Activated naive CD8-positive, alpha-beta T cell (primary cell): ENCODE data around the gene MISFA.
"Not testable (repeated sequence)": the region's sequence is repeated elsewhere in the genome, so short reads cannot be mapped to it uniquely, and the experiment has no call there.

Experiments
- H3K27ac Mint-ChIP-seq: one replicate; pipeline ENCODE4 v1.8.0; 2021; ENCODE audit warnings: mixed read lengths
- H3K27me3 Mint-ChIP-seq: one replicate; pipeline ENCODE4 v1.8.0; 2021; ENCODE audit warnings: mixed read lengths
- H3K36me3 Mint-ChIP-seq: one replicate; pipeline ENCODE4 v1.8.0; 2021; ENCODE audit warnings: mixed read lengths
- H3K4me1 Mint-ChIP-seq: one replicate; pipeline ENCODE4 v1.8.0; 2021; ENCODE audit warnings: low read depth, mixed read lengths
- H3K4me3 Mint-ChIP-seq: one replicate; pipeline ENCODE4 v1.8.0; 2021; ENCODE audit warnings: mild to moderate bottlenecking, mixed read lengths
- H3K9me3 Mint-ChIP-seq: one replicate; pipeline ENCODE4 v1.8.0; 2021; ENCODE audit warnings: low read depth, mixed read lengths

MISFA gene

DNA sequence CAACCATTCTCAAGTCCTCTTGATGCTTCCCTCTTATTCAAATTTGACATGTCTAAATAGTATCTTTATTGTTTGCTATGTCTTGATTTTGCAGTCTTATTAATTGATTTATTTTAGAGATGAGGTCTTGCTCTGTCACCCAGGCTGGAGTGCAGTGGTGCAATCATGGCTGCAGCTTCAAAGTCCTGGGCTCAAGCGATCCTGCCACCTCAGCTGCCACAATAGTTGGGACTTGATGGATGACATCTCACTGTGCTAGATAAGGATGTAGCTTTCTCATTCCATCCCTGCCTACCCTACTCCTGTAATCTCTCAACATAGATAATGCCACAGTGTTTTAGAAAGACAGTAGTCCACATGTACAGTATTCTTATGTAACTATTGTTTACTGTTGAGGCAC, 42.1 kb downstream of the MISFA start:
- H3K36me3 Mint-ChIP-seq = no peaks in the 10 kb centered on the region
- H3K27ac Mint-ChIP-seq = no peak overlapping the region
- no peaks in the 10 kb centered on the region for H3K9me3 Mint-ChIP-seq
- H3K4me1 Mint-ChIP-seq = no peaks in the 10 kb centered on the region
- no peak overlapping the region for H3K4me3 Mint-ChIP-seq
- H3K27me3 Mint-ChIP-seq = peaks cover 2% of the 10 kb centered on the region

DNA sequence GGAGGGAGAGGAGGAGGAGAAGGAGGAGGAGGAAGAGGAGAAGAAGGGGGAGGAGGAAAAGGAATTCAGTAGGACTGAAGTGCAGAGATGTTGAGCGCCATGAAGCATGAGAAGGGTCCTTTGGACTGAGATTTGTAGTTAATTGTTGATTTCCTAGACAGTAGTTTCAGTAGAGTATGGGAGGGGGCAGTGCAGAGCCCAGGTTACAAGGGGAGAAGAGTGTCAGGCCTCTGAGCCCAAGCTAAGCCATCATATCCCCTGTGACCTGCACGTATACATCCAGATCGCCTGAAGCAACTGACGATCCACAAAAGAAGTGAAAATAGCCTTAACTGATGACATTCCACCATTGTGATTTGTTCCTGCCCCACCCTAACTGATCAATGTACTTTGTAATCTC, 43.4 kb downstream of the MISFA start:
- H3K4me3 Mint-ChIP-seq, H3K9me3 Mint-ChIP-seq, H3K36me3 Mint-ChIP-seq, H3K27ac Mint-ChIP-seq, H3K4me1 Mint-ChIP-seq, H3K27me3 Mint-ChIP-seq: not testable (repeated sequence)

DNA sequence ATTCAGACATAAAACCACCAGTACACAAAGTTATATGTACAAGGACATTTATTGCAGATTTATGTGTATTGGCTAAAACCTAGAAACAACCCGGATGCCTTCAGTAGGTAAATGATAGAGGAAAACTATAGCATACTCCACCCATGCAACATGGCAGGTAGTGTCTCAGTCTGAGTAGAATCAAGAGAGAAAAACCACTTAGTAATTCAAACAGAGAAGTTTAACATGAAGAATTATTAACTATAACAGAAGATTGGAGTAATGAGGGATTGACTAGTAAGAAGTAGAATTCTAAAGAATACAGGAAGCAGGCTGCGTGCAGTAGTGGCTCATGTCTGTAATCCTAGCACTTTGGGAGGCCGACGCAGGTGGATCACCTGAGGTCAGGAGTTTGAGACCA, 50.8 kb downstream of the MISFA start:
- Mint-ChIP-seq H3K36me3 (no peaks in the 10 kb centered on the region), H3K27me3 (no peaks in the 10 kb centered on the region), H3K27ac (no peak overlapping the region), H3K4me1 (no peaks in the 10 kb centered on the region), H3K4me3 (no peak overlapping the region), H3K9me3 (no peaks in the 10 kb centered on the region)

DNA sequence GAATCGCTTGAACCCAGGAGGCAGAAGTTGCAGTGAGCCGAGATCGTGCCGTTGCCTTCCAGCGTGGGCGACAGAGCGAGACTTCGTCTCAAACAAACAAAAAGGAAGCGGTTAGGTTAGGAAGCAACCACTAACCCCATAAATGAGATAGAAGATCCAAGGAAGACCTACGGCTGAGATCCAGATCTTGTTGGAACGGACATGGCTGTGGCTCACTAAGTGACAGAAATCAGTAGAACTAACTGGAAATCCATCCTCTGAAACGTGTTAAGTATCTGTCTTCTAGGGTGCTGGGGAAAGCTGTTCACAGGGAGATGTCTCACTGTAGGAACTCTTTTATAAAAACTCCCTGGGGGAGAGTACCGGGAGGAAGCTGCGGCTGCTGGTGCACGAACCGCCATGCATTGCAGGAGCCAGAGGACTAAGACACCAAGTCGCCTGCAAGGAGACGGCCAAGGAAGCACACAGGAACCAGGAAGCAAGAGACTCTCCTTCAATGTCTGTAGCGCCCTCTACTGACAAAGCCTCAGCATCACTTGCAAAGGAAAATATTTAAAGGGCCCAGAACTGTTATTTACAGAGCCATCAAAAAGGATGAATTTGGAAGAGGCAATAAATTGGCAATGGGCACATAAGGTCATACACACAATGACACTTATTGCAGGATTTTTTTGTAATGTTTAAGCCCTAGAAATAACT, 51.4 kb downstream of the MISFA start:
- no peaks in the 10 kb centered on the region for H3K4me1 Mint-ChIP-seq
- no peak overlapping the region for H3K4me3 Mint-ChIP-seq
- H3K27me3 Mint-ChIP-seq = no peaks in the 10 kb centered on the region
- no peaks in the 10 kb centered on the region for H3K9me3 Mint-ChIP-seq
- H3K27ac Mint-ChIP-seq = no peak overlapping the region
- H3K36me3 Mint-ChIP-seq = no peaks in the 10 kb centered on the region
